Body of pancreas (tissue), 4 donors: ENCODE measurements around the gene SKI.

Experiments used
- POLR2A ChIP-seq, 3 donors: fragments of 450-650 bp; IDR thresholded peaks; one replicate each; pipeline ENCODE4 v1.6.1; 2016; ENCODE audit warnings: antibody characterized with exemption in 3 of 3, mild to moderate bottlenecking in 2 of 3
- TF ChIP-seq, protein P1 (sequence below), 7 experiments: fragments of 450-650 bp in 4 of 7; fragments of 200-600 bp in 3 of 7; sonication (generic) in 3 of 7; IDR thresholded peaks; one replicate each; pipeline ENCODE4 v1.5.1; 2016 to 2019; ENCODE audit warnings: antibody characterized with exemption in 7 of 7

DNA sequence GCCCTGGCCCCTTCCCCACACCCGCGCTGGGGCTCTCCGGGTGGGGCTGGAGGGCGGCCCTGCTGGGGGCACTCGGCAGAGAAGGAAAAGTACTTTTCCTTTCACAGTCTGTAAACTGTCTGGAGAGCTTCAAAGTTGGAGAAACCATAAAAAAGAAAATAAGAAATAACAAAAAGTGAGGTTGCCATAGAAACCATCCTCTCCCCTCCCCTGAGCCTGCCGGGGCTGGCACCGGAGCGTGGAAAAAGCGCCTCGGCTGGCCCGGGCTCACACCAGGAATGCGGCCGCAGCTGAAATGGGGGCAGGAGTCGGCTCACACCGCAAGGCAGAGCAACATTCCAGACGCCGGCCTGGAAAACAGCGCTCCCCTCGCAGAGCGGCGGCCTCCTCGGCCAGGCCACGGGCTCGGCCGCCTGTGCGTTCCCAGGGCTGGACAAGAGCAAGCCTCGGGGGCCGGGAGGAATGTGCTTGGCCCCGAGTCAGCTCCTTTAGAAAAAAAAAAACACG, 94.0 kb downstream of the SKI start:
- TF ChIP-seq, protein P1, sequence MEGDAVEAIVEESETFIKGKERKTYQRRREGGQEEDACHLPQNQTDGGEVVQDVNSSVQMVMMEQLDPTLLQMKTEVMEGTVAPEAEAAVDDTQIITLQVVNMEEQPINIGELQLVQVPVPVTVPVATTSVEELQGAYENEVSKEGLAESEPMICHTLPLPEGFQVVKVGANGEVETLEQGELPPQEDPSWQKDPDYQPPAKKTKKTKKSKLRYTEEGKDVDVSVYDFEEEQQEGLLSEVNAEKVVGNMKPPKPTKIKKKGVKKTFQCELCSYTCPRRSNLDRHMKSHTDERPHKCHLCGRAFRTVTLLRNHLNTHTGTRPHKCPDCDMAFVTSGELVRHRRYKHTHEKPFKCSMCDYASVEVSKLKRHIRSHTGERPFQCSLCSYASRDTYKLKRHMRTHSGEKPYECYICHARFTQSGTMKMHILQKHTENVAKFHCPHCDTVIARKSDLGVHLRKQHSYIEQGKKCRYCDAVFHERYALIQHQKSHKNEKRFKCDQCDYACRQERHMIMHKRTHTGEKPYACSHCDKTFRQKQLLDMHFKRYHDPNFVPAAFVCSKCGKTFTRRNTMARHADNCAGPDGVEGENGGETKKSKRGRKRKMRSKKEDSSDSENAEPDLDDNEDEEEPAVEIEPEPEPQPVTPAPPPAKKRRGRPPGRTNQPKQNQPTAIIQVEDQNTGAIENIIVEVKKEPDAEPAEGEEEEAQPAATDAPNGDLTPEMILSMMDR (IDR thresholded peaks at IDR 0.05) = no peak
- TF ChIP-seq POLR2A (IDR thresholded peaks at IDR 0.05) = peak in 2 of 3 donors; percentile 12 to 35
